Right lobe of liver (tissue), 6 donors: Measurements from ENCODE around the gene XPO4. TPM values are rescaled to one million over a fixed set of nuclear protein-coding genes. Genes with fewer than 3 reads are reported as not detected.
A peak's percentile ranks its signal among the peaks of the same experiment; 100 is the strongest.
"Not testable (repeated sequence)": the region's sequence is repeated elsewhere in the genome, so short reads cannot be mapped to it uniquely, and the experiment has no call there.

Source experiments
- ATAC-seq, 4 donors: fragments of 200-7000 bp; cut with Tn5 transposase; one replicate each; pipeline ENCODE4 v1.9.1; 2020; ENCODE audit warnings: mild to moderate bottlenecking in 4 of 4, moderate library complexity in 4 of 4
- DNase-seq, 3 donors: peaks; one replicate each; pipeline ENCODE4 v3.0.0-alpha.2; 2020
- H3K27ac ChIP-seq, 3 donors: fragments of 200-600 bp; one replicate each; pipeline ENCODE4 v1.8.0; 2022
- H3K27me3 ChIP-seq, 2 donors: fragments of 200-600 bp; one replicate each; pipeline ENCODE4 v1.8.0; 2022
- H3K36me3 ChIP-seq, 4 donors: fragments of 200-600 bp; sonication (generic) in 1 of 4; one replicate each; pipeline versions ENCODE4 v1.5.1 to v1.8.0; 2017 to 2022; ENCODE audit warnings: control low read depth in 1 of 4
- H3K4me1 ChIP-seq, 4 donors: fragments of 200-600 bp; sonication (generic) in 1 of 4; one replicate each; pipeline versions ENCODE4 v1.5.1 to v1.8.0; 2017 to 2022; ENCODE audit warnings: control low read depth in 1 of 4
- H3K4me3 ChIP-seq, 3 donors: fragments of 200-600 bp; one replicate each; pipeline ENCODE4 v1.8.0; 2022
- H3K9me3 ChIP-seq, 4 donors: fragments of 200-600 bp; sonication (generic) in 1 of 4; one replicate each; pipeline versions ENCODE4 v1.5.1 to v1.8.0; 2017 to 2022; ENCODE audit warnings: control low read depth in 1 of 4
- CTCF ChIP-seq, 4 donors: fragments of 200-600 bp in 3 of 4; fragments of 450-650 bp in 1 of 4; IDR thresholded peaks; one replicate each; pipeline versions ENCODE4 v1.5.1 to v1.8.0; 2016 to 2022; ENCODE audit warnings: antibody characterized with exemption in 4 of 4, mild to moderate bottlenecking in 2 of 4
- POLR2A ChIP-seq: fragments of 450-650 bp; IDR thresholded peaks from one replicate; pipeline ENCODE4 v1.6.1; 2017; ENCODE audit warnings: antibody characterized with exemption, mild to moderate bottlenecking
- WGBS: methylation state at CpG from one replicate; pipeline ENCODE4 v1.1.6; 2018; ENCODE audit warnings: low coverage, low lambda C conversion rate; ENCODE audit not compliant: insufficient coverage; ENCODE audit errors: missing lambda C conversion rate; 5-methylcytosine and 5-hydroxymethylcytosine counted together
- intact Hi-C, 2 donors: fragments of 100-400 bp; cut with DNase I; formaldehyde crosslinking; loops; one replicate each; pipeline versions ENCODE4 v1.11.2 to v1.14.1; 2022
- total RNA-seq, 6 experiments: library from RNA; depleted of rRNA in 2 of 6; stranded (reverse); fragments of >200 nt in 2 of 6; fragmentation: NEBNext Ultra II Directional in 3 of 6; extraction: Animal tissue kit (Norgen Biotek cat#: 25700) in 3 of 6; gene quantifications; one replicate each; pipeline versions ENCODE4 v1.1.0 to v1.2.4, GENCODE V29; 2016 to 2023
- donor health status: DM: no; HTN: yes; CAD: no.
- donor health status: DM: no; HTN: no; CAD: no.
- donor health status: DM: no; HTN: no; CAD: no.
- donor health status: DM: no; HTN: yes; CAD: no.
- donor health status: DM: no; HTN: yes; CAD: no.

Gene XPO4
- total RNA-seq, 6 experiments from 2014 or later: 4.4 to 9.9 (median 7.2) TPM

GRCh38 chr13:20877902-20878301 lies 24.6 kb downstream of the XPO4 start:
- Histone ChIP-seq H3K9me3 (no peaks in the 10 kb centered on the region), H3K27ac (no peak overlapping the region), H3K27me3 (no peaks in the 10 kb centered on the region), H3K4me3 (no peak overlapping the region), H3K4me1 (no peaks in the 10 kb centered on the region), H3K36me3 (no peaks in the 10 kb centered on the region)
- intact Hi-C loops: no loop called here
- 94% methylated on average over 2 of the region's 2 CpGs for WGBS
- no peak for TF ChIP-seq POLR2A
- no peak for TF ChIP-seq CTCF (IDR thresholded peaks at IDR 0.05)
- ATAC-seq: no peak
- no peak for DNase-seq

DNA sequence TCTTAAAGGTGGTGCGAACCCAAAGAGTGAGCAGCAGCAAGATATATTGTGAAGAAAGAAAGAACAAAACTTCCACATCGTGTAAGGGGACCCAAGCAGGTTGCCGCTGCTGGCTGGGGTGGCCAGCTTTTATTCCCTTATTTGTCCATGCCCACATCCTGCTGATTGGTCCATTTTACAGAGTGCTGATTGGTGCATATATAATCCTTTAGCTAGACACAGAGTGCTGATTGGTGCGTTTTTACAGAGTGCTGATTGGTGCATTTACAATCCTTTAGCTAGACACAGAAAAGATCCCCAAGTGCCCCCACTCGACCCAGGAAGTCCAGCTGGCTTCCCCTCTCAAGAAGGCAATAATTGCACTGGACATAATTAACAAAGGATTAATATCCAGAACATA lies 25.7 kb downstream of the XPO4 start:
- H3K4me1 ChIP-seq, H3K27me3 ChIP-seq, H3K36me3 ChIP-seq, intact Hi-C loops, H3K9me3 ChIP-seq, H3K4me3 ChIP-seq, H3K27ac ChIP-seq, DNase-seq, ATAC-seq: not testable (repeated sequence)
- WGBS: 94% methylated on average over 5 of the region's 5 CpGs

DNA sequence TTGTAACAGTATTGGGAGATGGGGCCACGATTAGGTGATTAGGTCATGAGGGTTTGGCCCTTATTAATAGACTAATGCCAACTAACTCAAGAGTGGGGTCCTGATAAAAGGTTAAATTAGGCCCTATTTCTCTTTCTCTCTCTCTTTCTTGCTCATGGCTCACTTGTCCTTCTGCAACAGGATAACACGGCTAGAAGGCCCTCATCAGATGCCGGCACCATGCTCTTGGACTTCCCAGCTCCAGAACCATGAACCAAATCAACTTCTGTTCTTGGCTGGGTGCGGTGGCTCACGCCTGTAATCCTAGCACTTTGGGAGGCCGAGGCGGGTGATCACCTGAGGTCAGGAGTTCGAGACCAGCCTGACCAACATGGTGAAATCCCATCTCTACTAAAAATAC lies 28.1 kb downstream of the XPO4 start:
- intact Hi-C loops, H3K27ac ChIP-seq, H3K27me3 ChIP-seq, DNase-seq, H3K4me1 ChIP-seq, H3K9me3 ChIP-seq, H3K4me3 ChIP-seq, ATAC-seq, H3K36me3 ChIP-seq: not testable (repeated sequence)
- 79% methylated on average over 4 of the region's 8 CpGs for WGBS

DNA sequence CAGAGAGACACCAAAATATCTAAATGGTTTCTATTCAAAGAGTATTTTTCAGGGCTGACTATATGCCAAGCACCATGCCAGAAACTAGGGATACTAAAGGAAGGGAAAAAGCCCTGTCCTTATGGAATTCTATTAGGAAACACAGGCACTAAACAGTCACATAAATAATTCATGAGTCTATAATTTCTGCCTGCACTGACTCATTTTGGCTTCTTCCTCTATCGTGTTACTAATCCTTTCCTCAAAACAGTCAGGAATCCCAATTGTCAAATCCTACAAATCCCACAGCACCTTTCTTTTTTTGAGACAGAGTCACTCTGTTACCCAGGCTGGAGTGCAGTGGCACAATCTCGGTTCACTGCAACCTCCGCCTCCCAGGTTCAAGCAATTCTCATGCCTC lies 29.2 kb downstream of the XPO4 start:
- Histone ChIP-seq H3K4me1 (peaks cover 0 to 3% (median 0%) of the 10 kb centered on the region in 4 donors), H3K27me3 (no peaks in the 10 kb centered on the region), H3K27ac (no peak overlapping the region), H3K9me3 (no peaks in the 10 kb centered on the region), H3K36me3 (no peaks in the 10 kb centered on the region), H3K4me3 (no peak overlapping the region)
- no peak for TF ChIP-seq CTCF (IDR thresholded peaks at IDR 0.05)
- TF ChIP-seq POLR2A: no peak
- no peak for ATAC-seq
- intact Hi-C loops: no loop called here
- DNase-seq: no peak
- 55% methylated on average over 2 of the region's 3 CpGs for WGBS

GRCh38 chr13:20870829-20871228 lies 31.7 kb downstream of the XPO4 start:
- no peak overlapping the region for H3K4me3 ChIP-seq
- intact Hi-C loops: no loop called here
- no peaks in the 10 kb centered on the region for H3K9me3 ChIP-seq
- no peak for ATAC-seq
- H3K36me3 ChIP-seq: no peaks in the 10 kb centered on the region
- H3K4me1 ChIP-seq: peaks cover 0 to 3% (median 0%) of the 10 kb centered on the region in 4 donors
- no peak for DNase-seq
- WGBS: 80% methylated on average over 4 of the region's 4 CpGs
- TF ChIP-seq CTCF (IDR thresholded peaks at IDR 0.05): no peak
- no peak for TF ChIP-seq POLR2A
- no peak overlapping the region for H3K27ac ChIP-seq
- no peaks in the 10 kb centered on the region for H3K27me3 ChIP-seq

GRCh38 chr13:20869540-20869939 lies 33.0 kb downstream of the XPO4 start:
- H3K4me3 ChIP-seq: no peak overlapping the region
- ATAC-seq (peak; percentile 39 to 71 (median 44)), DNase-seq (no peak)
- H3K4me1 ChIP-seq: peaks cover 0 to 3% (median 0%) of the 10 kb centered on the region in 4 donors
- no peak overlapping the region for H3K27ac ChIP-seq
- TF ChIP-seq POLR2A (no peak), CTCF (IDR thresholded peaks at IDR 0.05) (peak in 3 of 4 donors; percentile 21 to 36 (median 25))
- intact Hi-C loops: no loop called here
- 73% methylated on average over 2 of the region's 2 CpGs for WGBS
- no peaks in the 10 kb centered on the region for H3K9me3 ChIP-seq
- no peaks in the 10 kb centered on the region for H3K27me3 ChIP-seq
- no peaks in the 10 kb centered on the region for H3K36me3 ChIP-seq
